ENCODE data around the gene ROPN1.
"Not testable (repeated sequence)": the region's sequence is repeated elsewhere in the genome, so short reads cannot be mapped to it uniquely, and the experiment has no call there.

DNA sequence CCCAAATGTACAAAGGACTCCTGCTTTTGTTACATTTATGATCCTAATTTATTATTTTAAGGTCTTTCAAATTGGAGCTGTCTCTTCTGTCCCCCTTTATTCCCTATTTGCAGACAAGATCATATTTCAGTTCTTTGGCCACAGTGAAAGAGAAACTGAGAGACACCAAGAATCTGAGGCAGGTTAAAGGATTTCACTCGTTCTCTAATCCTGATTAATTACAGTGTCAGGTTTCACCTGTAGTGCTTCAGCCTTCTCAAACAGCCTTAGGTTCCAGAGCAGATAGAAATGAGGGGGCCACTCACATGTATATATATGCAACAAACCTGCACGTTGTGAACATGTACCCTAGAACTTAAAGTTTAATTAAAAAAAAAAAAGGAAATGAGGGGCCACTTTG lies 24.7 kb downstream of the ROPN1 start:
- TF ChIP-seq, protein P1, sequence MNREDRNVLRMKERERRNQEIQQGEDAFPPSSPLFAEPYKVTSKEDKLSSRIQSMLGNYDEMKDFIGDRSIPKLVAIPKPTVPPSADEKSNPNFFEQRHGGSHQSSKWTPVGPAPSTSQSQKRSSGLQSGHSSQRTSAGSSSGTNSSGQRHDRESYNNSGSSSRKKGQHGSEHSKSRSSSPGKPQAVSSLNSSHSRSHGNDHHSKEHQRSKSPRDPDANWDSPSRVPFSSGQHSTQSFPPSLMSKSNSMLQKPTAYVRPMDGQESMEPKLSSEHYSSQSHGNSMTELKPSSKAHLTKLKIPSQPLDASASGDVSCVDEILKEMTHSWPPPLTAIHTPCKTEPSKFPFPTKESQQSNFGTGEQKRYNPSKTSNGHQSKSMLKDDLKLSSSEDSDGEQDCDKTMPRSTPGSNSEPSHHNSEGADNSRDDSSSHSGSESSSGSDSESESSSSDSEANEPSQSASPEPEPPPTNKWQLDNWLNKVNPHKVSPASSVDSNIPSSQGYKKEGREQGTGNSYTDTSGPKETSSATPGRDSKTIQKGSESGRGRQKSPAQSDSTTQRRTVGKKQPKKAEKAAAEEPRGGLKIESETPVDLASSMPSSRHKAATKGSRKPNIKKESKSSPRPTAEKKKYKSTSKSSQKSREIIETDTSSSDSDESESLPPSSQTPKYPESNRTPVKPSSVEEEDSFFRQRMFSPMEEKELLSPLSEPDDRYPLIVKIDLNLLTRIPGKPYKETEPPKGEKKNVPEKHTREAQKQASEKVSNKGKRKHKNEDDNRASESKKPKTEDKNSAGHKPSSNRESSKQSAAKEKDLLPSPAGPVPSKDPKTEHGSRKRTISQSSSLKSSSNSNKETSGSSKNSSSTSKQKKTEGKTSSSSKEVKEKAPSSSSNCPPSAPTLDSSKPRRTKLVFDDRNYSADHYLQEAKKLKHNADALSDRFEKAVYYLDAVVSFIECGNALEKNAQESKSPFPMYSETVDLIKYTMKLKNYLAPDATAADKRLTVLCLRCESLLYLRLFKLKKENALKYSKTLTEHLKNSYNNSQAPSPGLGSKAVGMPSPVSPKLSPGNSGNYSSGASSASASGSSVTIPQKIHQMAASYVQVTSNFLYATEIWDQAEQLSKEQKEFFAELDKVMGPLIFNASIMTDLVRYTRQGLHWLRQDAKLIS (CRISPR knock-in tag; IDR thresholded peaks at IDR 0.05) = not testable (repeated sequence)
- TF ChIP-seq RAD21 (CRISPR knock-in tag; IDR thresholded peaks at IDR 0.05); NR2C2 (CRISPR knock-in tag; IDR thresholded peaks at IDR 0.05; ENCODE audit: borderline replicate concordance); POLR2AphosphoS5 (IDR thresholded peaks at IDR 0.05; ENCODE audit: low read depth, low read length); ZNF282 (IDR thresholded peaks at IDR 0.05; ENCODE audit: partially characterized antibody); RFX5 (IDR thresholded peaks at IDR 0.05; ENCODE audit: low read depth, low read length); TARDBP (CRISPR knock-in tag; IDR thresholded peaks at IDR 0.05); EP300 (IDR thresholded peaks at IDR 0.05; ENCODE audit: low read depth in 2 of 2, low read length in 2 of 2); EP300 (CRISPR knock-in tag; IDR thresholded peaks at IDR 0.05; ENCODE audit: borderline replicate concordance); SRSF4 (IDR thresholded peaks at IDR 0.05; ENCODE audit: low read depth, low read length, poor library complexity, severe bottlenecking); ZNF83 (CRISPR knock-in tag; IDR thresholded peaks at IDR 0.05; ENCODE audit: borderline replicate concordance); ZFY (CRISPR knock-in tag; IDR thresholded peaks at IDR 0.05); IKZF4 (CRISPR knock-in tag; IDR thresholded peaks at IDR 0.05; ENCODE audit: borderline replicate concordance, low read depth, not compliant biosample characterization): not testable (repeated sequence)
- TF ChIP-seq, protein P2, sequence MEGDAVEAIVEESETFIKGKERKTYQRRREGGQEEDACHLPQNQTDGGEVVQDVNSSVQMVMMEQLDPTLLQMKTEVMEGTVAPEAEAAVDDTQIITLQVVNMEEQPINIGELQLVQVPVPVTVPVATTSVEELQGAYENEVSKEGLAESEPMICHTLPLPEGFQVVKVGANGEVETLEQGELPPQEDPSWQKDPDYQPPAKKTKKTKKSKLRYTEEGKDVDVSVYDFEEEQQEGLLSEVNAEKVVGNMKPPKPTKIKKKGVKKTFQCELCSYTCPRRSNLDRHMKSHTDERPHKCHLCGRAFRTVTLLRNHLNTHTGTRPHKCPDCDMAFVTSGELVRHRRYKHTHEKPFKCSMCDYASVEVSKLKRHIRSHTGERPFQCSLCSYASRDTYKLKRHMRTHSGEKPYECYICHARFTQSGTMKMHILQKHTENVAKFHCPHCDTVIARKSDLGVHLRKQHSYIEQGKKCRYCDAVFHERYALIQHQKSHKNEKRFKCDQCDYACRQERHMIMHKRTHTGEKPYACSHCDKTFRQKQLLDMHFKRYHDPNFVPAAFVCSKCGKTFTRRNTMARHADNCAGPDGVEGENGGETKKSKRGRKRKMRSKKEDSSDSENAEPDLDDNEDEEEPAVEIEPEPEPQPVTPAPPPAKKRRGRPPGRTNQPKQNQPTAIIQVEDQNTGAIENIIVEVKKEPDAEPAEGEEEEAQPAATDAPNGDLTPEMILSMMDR (CRISPR knock-in tag; IDR thresholded peaks at IDR 0.05) = not testable (repeated sequence)
- TF ChIP-seq, protein P3, sequence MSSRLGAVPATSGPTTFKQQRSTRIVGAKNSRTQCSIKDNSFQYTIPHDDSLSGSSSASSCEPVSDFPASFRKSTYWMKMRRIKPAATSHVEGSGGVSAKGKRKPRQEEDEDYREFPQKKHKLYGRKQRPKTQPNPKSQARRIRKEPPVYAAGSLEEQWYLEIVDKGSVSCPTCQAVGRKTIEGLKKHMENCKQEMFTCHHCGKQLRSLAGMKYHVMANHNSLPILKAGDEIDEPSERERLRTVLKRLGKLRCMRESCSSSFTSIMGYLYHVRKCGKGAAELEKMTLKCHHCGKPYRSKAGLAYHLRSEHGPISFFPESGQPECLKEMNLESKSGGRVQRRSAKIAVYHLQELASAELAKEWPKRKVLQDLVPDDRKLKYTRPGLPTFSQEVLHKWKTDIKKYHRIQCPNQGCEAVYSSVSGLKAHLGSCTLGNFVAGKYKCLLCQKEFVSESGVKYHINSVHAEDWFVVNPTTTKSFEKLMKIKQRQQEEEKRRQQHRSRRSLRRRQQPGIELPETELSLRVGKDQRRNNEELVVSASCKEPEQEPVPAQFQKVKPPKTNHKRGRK (CRISPR knock-in tag; IDR thresholded peaks at IDR 0.05) = not testable (repeated sequence)

Measured in HepG2 (cell line).